Epithelial cell of esophagus (primary cell): ENCODE measurements around the gene BEAN1.
"Not testable (repeated sequence)": the region's sequence is repeated elsewhere in the genome, so short reads cannot be mapped to it uniquely, and the experiment has no call there.

Experiments
- DNase-seq: peaks from one replicate; pipeline ENCODE4 v3.0.0; 2010; ENCODE audit warnings: low read depth
- H3K4me3 ChIP-seq: 2 replicates; pipeline ENCODE4 v1.5.1; 2011; ENCODE audit warnings: mild to moderate bottlenecking, low read length, control low read depth
- TF ChIP-seq, protein P1 (sequence below): IDR thresholded peaks from 2 replicates; pipeline ENCODE4 v1.5.1; 2011; ENCODE audit warnings: low read depth, mild to moderate bottlenecking, low read length, control low read depth, inconsistent platforms; ENCODE audit not compliant: insufficient read depth; ENCODE audit errors: missing control alignments

The BEAN1 gene

DNA sequence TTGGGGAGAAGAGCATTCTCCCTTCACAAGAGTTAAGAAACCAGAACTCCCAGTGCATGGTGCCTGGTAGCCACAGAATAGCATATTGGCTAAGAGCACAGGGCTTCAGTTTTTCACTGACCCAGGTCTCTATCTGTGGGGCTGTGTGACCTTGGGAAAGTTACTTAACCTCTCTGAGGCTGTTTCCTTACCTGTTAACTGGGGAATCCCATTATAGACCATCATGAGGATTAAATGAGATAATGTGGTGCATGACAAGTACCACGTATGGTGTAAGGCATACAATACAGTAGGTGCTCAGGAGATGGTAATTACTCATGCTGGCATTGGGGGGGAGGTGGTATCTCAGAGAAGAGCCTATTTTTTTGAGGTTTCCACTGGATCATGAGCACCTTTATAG, 33.6 kb downstream of the BEAN1 start:
- H3K4me3 ChIP-seq = no peak overlapping the region
- DNase-seq = no peak
- TF ChIP-seq, protein P1, sequence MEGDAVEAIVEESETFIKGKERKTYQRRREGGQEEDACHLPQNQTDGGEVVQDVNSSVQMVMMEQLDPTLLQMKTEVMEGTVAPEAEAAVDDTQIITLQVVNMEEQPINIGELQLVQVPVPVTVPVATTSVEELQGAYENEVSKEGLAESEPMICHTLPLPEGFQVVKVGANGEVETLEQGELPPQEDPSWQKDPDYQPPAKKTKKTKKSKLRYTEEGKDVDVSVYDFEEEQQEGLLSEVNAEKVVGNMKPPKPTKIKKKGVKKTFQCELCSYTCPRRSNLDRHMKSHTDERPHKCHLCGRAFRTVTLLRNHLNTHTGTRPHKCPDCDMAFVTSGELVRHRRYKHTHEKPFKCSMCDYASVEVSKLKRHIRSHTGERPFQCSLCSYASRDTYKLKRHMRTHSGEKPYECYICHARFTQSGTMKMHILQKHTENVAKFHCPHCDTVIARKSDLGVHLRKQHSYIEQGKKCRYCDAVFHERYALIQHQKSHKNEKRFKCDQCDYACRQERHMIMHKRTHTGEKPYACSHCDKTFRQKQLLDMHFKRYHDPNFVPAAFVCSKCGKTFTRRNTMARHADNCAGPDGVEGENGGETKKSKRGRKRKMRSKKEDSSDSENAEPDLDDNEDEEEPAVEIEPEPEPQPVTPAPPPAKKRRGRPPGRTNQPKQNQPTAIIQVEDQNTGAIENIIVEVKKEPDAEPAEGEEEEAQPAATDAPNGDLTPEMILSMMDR = no peak

DNA sequence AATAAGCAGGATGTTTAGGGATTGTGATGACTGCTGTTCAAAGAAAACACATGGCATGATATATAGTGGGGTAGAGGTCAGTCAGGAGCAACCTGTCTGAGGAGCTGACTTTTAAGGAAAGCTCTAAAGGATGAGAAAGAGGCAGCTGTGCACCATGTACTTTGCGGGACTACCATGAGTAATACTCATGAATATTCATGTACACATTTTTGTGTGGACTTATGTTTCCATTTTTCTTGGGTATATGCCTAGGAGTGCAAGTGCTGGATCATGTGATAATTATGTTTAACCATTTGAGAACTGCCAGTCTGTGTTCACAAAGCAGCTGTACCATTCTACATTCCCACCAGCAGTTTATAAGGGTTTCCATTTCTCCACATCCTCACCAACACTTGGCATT, 35.8 kb downstream of the BEAN1 start:
- DNase-seq = no peak
- TF ChIP-seq, protein P1 = no peak
- no peak overlapping the region for H3K4me3 ChIP-seq

DNA sequence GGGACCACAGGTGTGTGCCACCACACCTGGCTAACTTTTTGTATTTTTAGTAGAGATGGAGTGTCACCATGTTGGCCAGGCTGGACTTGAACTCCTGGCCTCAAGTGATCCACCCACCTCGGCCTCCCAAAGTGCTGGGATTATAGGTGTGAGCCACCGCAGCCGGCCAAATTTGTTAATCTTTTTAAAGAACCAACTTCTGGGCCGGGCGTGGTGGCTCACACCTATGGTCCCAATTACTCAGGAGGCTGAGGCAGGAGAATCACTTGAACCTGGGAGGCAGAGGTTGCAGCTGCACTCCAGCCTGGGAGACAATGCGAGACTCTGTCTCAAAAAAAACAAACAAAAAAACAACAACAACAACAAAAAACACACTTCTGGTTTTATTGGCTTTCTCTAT, 38.9 kb downstream of the BEAN1 start:
- not testable (repeated sequence) for H3K4me3 ChIP-seq, DNase-seq

DNA sequence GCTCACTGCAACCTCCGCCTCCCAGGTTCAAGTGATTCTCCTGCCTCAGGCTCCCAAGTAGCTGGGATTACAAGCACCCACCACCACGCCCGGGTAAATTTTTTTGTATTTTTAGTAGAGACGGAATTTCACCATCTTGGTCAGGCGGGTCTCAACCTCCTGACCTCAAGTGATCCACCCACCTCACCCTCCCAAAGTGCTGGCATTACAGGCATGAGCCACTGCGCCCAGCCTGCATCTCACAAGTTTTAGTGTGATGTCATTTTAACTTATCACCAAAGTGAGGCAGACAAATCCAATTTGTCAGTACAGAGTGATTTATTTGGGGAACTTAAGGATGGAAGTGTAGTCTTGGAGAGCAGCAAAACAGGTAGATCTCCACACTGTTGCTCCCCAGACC, 39.5 kb downstream of the BEAN1 start:
- not testable (repeated sequence) for H3K4me3 ChIP-seq, DNase-seq

DNA sequence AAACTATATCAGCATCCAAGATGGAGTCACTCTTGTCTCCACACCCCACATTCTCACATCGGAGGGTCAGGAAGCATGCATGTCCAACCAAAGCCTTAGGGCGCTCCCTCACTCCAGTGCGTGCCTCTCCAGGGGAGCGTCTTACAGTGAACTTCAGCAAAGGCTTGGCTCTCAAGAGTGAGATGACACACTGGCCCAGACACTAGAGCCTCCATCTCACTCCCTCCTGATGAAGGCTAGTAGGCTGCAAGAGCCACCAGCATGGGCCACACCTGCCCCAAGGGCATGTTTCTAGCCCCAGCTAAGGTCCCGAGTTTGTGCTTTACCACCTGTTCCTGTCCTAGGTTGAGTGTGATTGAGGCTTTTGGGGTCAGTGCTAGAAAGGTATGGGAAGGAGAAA, 40.5 kb downstream of the BEAN1 start:
- H3K4me3 ChIP-seq = no peak overlapping the region
- no peak for DNase-seq
- TF ChIP-seq, protein P1 = no peak

DNA sequence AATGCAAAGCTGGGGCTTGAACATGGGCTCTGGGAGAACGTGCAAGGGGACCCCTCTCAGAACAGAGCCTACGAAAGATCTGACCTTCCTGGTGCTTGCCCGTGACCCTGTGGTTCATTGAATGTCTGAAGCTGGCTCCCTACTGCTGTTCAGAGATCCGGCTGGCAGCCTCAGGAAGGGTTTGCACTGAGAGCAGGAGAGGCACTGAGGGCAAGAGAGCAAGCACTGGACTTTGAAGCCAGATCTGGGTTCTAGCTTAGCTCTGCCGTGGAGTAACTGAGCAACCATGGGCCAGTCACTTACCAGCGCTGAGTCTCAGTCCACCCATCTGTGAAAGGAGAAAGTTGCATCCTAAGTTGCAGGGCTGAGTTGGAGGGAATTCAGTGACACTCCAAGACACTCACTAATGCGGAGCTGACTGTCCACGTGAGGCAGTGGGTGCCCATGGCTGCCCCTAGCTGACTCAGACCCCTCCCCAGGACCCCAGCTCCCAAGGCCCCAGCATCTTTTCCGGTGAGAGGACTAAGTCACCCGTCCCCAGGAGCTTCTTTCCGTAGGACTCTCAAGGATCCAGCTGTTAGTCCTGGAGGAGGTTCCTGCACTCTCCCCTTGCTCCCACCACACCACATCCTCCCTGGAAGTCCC, 41.3 kb downstream of the BEAN1 start:
- no peak for DNase-seq
- no peak overlapping the region for H3K4me3 ChIP-seq
- TF ChIP-seq, protein P1 = no peak

DNA sequence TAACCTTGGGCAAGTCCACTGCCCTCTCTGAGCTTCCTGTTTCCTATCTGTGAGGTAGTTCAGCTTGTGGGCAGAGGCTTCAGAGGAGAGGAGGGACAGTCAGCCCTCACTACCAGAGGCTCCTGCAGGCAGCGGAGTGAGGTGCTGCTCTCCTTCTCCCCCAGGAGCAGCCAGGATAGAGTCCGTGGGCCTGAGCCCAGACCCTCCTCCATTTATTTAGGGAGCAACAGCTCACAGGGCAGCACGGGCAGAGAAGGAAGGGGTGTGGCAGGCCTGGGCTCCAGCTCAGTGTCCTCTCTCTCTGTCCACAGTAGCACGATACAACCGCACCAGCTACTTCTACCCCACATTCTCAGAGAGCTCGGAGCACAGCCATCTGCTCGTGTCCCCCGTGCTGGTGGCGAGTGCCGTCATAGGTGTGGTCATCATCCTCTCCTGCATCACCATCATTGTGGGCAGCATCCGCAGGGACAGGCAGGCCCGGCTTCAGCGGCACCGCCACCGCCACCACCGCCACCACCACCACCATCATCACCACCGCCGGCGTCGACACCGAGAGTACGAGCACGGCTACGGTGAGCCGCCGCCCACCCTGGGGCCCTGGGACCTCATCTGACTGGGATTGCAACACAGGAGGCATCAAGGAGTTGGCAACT, 42.3 kb downstream of the BEAN1 start:
- TF ChIP-seq, protein P1 = no peak
- no peak for DNase-seq

DNA sequence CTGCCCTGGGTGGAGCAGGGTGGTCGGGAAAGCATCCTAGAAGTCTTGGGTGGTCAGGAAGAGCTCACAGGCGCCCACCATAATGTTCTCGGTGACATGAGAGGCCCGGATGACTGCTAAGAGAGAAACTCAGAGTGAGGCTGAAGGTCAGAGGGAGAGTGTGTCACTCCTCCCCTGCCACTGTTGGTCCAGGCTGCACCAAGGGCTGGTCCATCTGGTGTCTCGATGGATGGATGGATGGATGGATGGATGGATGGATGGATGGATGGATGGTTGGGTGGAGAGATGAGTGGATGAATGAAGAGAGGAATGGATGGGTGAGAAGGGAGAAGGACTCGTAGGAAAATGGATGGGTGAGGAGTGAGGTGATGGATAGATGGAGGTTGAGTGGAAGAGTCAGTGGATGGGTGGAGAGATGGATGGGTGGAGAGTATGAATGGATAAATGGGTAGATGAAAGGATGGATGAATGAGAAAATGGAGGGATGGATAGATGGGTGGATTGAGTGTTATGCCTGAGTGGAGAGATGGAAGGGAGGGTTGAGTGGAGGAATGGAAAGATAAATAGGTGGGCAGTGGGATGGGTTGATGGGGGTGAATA, 43.0 kb downstream of the BEAN1 start:
- TF ChIP-seq, protein P1 = no peak
- no peak overlapping the region for H3K4me3 ChIP-seq
- DNase-seq = no peak

More for the DNA sequence above, 42.3 kb downstream of the BEAN1 start:
- no peak overlapping the region for H3K4me3 ChIP-seq
